ACC112 (cell line): Measurements from ENCODE around the gene OGDH.

Source experiments
- H2AFZ ChIP-seq: fragments of 200-600 bp; sonication (generic); one replicate; pipeline ENCODE4 v1.6.0; 2017; ENCODE audit warnings: antibody characterized with exemption, low read length; ENCODE audit not compliant: unreplicated experiment
- H3K27ac ChIP-seq: fragments of 200-600 bp; sonication (generic); 2 replicates; pipeline ENCODE4 v1.5.1; 2014; ENCODE audit warnings: low read depth, mild to moderate bottlenecking, antibody characterized with exemption, low read length, moderate library complexity
- H3K27me3 ChIP-seq: fragments of 200-600 bp; sonication (generic); 2 replicates; pipeline ENCODE4 v1.6.1; 2014; ENCODE audit warnings: mild to moderate bottlenecking, antibody characterized with exemption, low read length, moderate library complexity, mixed read lengths; ENCODE audit not compliant: insufficient read depth
- H3K36me3 ChIP-seq: fragments of 200-600 bp; sonication (generic); 2 replicates; pipeline ENCODE4 v1.6.1; 2016; ENCODE audit warnings: mild to moderate bottlenecking, antibody characterized with exemption, low read length, moderate library complexity, mixed read lengths; ENCODE audit not compliant: insufficient read depth
- H3K4me1 ChIP-seq: fragments of 200-600 bp; sonication (generic); one replicate; pipeline ENCODE4 v1.6.1; 2016; ENCODE audit warnings: low read length, mixed read lengths; ENCODE audit not compliant: insufficient read depth, unreplicated experiment, control insufficient read depth
- H3K4me3 ChIP-seq: fragments of 200-600 bp; sonication (generic); 2 replicates; pipeline ENCODE4 v1.5.1; 2014; ENCODE audit warnings: mild to moderate bottlenecking, low read depth, low read length
- H3K79me2 ChIP-seq: fragments of 200-600 bp; sonication (generic); one replicate; pipeline ENCODE4 v1.6.0; 2016; ENCODE audit warnings: low read length; ENCODE audit not compliant: control insufficient read depth, unreplicated experiment, insufficient read depth

OGDH gene

DNA sequence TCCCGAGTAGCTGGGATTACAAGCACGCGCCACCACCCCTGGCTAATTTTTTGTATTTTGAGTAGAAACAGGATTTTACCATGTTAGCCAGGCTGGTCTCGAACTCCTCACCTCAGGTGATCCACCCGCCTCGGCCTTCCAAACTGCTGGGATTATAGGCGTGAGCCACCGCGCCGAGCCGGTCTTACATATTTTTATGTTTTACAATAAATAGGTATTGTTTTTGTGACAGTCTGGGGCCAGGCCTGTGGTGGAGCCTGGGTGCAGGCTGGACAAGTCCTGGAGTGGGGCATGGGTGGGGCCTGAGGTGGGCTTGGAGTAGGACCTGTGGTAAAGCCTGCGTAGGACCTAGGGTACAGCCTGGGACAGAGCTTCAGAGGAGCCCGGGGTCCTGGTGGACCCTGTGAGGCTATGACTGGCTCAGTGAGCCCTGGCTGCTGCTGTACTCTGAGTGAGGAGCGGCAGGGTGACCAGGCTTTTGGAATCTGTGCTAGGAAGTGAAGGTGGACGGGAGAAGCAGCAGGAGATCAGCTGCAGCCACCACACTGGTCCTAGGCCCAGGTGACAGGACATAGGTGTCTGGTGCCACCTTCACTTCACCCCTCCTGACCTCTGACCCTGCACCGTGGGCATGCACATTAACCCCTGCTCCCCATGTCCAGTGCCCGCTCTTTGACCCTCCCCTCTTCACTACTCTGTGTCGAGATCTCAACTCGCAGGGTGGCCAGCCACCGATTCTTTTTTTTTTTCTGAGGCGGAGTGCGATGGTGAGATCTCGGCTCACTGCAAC, 132.6 kb downstream of the OGDH start:
- Histone ChIP-seq H2AFZ (no peak overlapping the region), H3K27me3 (no peaks in the 10 kb centered on the region), H3K79me2 (no peaks in the 10 kb centered on the region), H3K4me3 (no peak overlapping the region), H3K4me1 (peaks cover 20% of the 10 kb centered on the region), H3K27ac (no peak overlapping the region), H3K36me3 (no peaks in the 10 kb centered on the region)

DNA sequence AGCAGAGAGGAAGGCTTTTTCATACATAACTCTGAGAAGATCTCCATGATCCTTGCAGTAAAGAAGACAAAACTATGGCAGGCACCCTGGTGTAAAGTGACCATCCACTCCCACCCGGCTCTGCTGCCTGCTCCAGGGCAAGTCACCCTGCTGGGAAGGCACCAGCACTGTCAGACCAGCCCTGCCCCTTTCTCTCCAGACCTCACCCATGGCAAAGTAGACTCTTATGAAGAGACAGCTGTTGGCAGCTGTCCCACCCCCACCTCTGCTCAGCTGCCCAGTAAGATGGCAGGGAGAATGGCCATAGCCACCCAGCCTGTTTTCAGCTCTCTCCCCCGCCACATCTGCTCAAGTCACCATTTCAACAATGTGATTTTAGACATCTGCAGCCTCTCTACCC, 133.6 kb downstream of the OGDH start:
- no peak overlapping the region for H2AFZ ChIP-seq
- H3K4me1 ChIP-seq: peaks cover 10% of the 10 kb centered on the region
- no peak overlapping the region for H3K27ac ChIP-seq
- H3K79me2 ChIP-seq: no peaks in the 10 kb centered on the region
- no peaks in the 10 kb centered on the region for H3K27me3 ChIP-seq
- no peak overlapping the region for H3K4me3 ChIP-seq
- H3K36me3 ChIP-seq: no peaks in the 10 kb centered on the region

DNA sequence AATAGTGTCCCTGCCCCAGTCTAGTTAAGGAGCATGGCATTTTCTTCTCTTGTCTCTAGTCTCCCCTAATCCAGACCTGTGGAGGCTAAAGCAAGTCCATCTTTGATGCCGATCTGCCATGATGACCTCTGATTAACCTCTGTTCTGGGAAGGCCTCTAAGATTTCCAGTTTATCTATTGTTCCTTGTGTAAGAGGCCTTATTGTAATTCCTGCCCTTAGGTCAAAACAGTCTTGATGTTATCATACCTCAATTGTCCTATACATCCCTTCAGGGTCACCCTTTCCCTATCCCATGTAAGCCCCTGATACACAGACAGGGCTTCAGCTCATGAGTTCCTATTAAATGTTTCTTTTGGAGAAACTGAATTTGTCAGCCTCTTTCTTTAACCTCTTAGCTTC, 137.3 kb downstream of the OGDH start:
- no peak overlapping the region for H3K4me3 ChIP-seq
- H2AFZ ChIP-seq: no peak overlapping the region
- peaks cover 4% of the 10 kb centered on the region for H3K4me1 ChIP-seq
- H3K27me3 ChIP-seq: no peaks in the 10 kb centered on the region
- H3K79me2 ChIP-seq: no peaks in the 10 kb centered on the region
- H3K36me3 ChIP-seq: no peaks in the 10 kb centered on the region
- no peak overlapping the region for H3K27ac ChIP-seq

DNA sequence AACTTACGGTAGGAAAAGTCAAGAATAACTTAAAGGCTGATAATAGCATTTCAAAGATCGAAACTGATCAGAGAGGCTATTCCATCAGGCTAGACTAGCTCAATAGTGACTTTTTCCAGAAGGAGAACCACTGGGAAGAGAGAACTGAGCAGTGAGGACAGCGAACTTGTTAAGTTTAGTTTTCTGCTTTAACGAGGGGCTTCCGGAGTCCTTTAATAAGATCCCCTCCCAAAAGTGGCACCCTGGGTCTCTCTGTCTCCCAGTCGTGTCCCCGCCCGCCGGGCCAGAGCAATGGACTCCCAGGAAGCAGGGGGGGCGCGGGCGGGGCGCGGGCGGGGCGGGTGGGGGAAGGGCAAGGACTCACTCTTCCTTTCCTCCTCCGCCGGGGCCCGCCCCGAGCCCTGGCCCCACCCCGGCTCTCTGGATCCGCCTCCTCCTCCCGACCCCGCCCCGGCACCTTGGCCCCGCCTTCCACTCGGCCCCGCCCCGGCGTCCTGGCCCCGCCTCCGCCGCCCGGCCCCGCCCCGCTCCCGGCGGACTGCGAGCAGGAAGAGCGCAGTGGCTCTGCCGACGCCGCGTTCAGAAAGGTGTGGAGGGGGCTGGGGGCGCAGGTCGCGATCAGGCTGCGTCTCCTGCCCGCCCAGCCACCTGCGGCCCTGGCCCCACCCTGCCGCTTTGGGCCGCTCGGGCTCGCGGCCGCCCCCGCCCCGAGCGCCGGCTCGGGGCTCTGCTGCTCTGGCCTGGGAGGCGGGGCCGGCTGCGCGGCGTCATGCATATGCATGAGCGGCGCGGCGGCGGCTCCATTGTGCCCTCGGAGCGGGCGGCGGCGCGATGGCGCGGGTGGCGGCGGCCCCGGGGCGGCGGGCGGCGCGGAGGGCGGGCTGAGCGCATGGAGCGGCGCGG, 141.9 kb downstream of the OGDH start, which contains the start of gene ZMIZ2:
ZMIZ2 (plus strand) TSS at position 803 of the 903 bp plus-strand sequence. CDS start 7,403 bp downstream, outside the sequence.
- Histone ChIP-seq H3K4me1 (peaks cover 24% of the 10 kb centered on the region), H3K36me3 (no peaks in the 10 kb centered on the region), H3K27ac (peak within 1 kb of the TSS; percentile 77), H3K79me2 (peaks cover 31% of the 10 kb centered on the region), H3K27me3 (no peaks in the 10 kb centered on the region), H2AFZ (peak within 1 kb of the TSS; percentile 62), H3K4me3 (peak within 1 kb of the TSS; percentile 78)

DNA sequence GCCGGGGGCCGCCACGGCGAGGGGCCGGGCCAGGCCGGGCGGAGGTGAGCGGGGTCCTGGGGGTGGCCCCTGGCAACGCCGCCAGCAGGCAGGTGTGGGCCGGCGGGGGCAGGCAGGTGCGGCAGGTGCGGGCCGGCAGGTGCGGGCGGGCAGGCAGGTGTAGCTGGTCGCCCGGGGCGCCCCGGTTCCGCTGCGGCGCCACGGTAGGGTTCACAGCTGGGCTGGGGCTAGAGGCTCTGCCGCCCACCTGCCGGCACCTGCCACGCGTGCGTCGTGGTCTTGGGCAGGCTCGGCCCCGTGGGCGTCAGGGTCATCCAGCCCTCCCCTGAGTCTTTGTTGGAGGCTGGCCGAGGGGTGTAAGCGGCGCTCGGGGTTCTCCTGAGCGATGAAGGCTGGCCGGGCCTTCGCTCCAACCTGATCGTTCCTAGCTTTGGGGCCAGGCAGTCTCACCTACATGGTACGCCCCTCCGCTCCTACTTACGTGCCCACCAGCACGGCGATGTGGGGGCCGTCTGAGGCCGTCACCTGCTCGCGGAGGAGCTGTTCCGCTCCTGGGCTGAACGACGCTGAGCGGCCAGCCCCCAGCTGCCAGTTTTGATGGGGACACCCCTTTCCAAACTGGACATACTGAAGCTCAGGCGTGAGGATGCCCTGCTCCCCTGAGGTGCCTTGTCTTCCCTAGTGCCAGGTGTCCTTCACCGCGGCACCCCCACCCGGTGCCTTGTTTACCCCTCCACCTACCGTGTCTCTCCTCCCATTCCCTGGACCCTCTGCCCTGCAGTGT, 142.7 kb downstream of the OGDH start:
- Histone ChIP-seq H3K4me1 (peaks cover 24% of the 10 kb centered on the region), H2AFZ (no peak overlapping the region), H3K79me2 (peaks cover 31% of the 10 kb centered on the region), H3K27ac (no peak overlapping the region), H3K4me3 (peak overlapping the region; percentile 78), H3K36me3 (no peaks in the 10 kb centered on the region), H3K27me3 (no peaks in the 10 kb centered on the region)

DNA sequence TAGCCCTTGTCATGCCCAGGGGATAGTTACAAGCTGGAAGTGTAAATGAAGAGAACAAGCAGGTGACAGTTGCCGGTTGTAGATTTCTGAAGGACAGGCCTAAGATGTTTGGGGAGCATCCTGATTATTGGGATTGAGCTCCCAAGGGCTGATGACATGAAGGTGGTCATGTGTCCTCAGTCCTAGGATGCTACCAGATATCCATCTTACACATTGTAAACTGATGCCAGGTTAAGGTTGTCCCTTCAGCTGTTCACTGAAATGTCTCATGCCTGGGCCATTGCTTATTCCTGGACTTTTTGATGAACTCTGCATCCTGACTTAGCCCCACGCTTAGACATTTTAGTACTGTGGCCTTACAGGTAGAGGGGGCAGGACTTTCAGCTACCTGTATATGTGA, 143.6 kb downstream of the OGDH start:
- Histone ChIP-seq H3K4me1 (peaks cover 24% of the 10 kb centered on the region), H3K27ac (no peak overlapping the region), H3K36me3 (no peaks in the 10 kb centered on the region), H3K4me3 (peak overlapping the region; percentile 78), H2AFZ (no peak overlapping the region), H3K27me3 (no peaks in the 10 kb centered on the region), H3K79me2 (peaks cover 40% of the 10 kb centered on the region)

DNA sequence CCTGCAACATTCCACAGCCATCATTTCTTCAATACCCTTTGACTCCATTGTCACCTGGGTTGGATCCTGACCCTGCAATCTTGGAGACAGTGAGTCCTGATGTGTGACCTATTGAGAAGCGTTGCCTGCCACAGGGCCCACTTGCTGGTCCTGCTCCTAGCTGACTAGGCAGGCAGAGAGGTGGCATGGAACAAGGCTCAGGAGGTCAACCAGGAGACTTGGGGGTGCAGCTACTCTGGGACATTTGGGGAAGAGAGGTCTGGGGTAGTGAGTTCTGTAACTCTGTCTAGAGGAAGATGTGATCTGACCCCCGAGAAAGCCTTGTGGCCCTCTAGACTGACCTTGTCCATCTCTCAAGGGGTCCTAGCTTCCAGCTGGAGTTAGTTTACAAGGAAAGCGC, 144.0 kb downstream of the OGDH start:
- Histone ChIP-seq H3K27ac (no peak overlapping the region), H3K4me3 (peak overlapping the region; percentile 78)

DNA sequence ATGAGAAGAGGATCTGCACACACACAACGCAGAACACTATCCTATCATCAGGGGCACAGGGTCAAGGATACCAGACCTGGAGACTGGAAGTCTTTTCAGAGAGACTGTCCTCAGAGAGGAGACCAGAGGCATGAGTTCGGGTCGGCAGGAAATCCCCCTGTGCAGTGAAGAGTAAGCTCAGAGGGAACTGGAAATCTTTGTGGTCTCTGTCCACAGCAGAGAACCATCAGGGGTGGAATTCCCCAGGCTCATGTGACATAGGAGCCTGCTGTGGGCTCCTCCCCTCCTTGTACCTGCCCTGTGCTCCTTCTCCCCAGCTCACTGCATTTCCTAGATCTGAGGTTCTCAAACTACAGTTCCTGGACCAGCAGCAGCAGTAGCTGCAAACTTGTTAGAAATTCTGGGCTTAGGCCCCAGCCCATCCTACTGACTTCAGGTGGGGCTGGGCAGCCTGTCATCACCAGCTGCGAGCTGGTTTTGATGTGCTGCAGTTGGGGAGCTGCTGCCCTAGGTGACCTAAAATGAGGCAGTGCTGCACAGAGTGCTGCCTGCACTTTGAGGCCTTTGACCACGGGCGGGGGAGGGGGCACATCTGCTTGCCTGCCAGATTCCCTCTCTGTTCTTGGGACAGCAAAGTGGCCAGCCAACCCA, 144.6 kb downstream of the OGDH start:
- Histone ChIP-seq H2AFZ (no peak overlapping the region), H3K4me1 (peaks cover 24% of the 10 kb centered on the region), H3K4me3 (peak overlapping the region; percentile 27), H3K27ac (no peak overlapping the region), H3K27me3 (no peaks in the 10 kb centered on the region), H3K79me2 (peaks cover 42% of the 10 kb centered on the region), H3K36me3 (no peaks in the 10 kb centered on the region)

More for the DNA sequence above, 144.0 kb downstream of the OGDH start:
- no peak overlapping the region for H2AFZ ChIP-seq
- H3K27me3 ChIP-seq: no peaks in the 10 kb centered on the region
- H3K4me1 ChIP-seq: peaks cover 24% of the 10 kb centered on the region
- H3K36me3 ChIP-seq: no peaks in the 10 kb centered on the region
- peaks cover 42% of the 10 kb centered on the region for H3K79me2 ChIP-seq

DNA sequence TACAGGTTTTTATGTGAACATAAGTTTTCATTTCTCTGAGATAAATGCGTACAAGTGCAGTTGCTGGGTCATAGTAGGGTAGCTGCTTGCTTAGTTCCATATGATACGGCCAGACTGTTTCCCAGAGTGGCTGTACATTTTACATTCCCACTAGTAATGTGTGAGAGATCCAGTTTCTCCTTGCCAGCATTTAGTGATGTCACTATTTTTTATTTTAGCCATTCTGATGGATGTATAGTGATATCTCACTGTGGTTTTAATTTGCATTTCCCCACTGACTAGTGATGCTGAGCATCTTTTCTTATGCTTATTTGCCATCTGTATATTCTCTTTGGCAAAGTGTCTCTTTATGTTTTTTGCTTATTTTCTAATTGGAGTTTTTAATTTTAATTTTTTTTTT, 146.4 kb downstream of the OGDH start:
- Histone ChIP-seq H3K36me3 (no peaks in the 10 kb centered on the region), H3K4me3 (no peak overlapping the region), H3K27ac (no peak overlapping the region), H2AFZ (no peak overlapping the region), H3K79me2 (peaks cover 42% of the 10 kb centered on the region), H3K4me1 (peaks cover 21% of the 10 kb centered on the region), H3K27me3 (no peaks in the 10 kb centered on the region)
